ENCODE data around the gene SELENOK. TPM values are rescaled to one million over a fixed set of nuclear protein-coding genes. Genes with fewer than 3 reads are reported as not detected.

The SELENOK gene
- total and polyA plus RNA-seq, 2 of the 13 experiments (the other 11 are each of a cell fraction or from before 2014, with no cell fraction given), result 67.0 to 81.0 TPM

GRCh38 chr3:53842436-53843194 lies 49.0 kb downstream of the SELENOK start (continued):
- TF ChIP-seq SCMH1 (CRISPR knock-in tag; IDR thresholded peaks at IDR 0.05; ENCODE audit: borderline replicate concordance), result no peak
- TF ChIP-seq HMG20B (CRISPR knock-in tag; conservative IDR thresholded peaks at IDR 0.05), result no peak; the same call in 1 of the 2 replicates
- TF ChIP-seq KMT2B (CRISPR knock-in tag; IDR thresholded peaks at IDR 0.05), result no peak
- TF ChIP-seq NCOA1 (CRISPR knock-in tag; IDR thresholded peaks at IDR 0.05), result no peak
- TF ChIP-seq RXRB (CRISPR knock-in tag; IDR thresholded peaks at IDR 0.05; ENCODE audit: borderline replicate concordance), result peak; percentile 44; the same call in 1 of the 2 replicates
- TF ChIP-seq MED13 (CRISPR knock-in tag; IDR thresholded peaks at IDR 0.05), result 0 out of 2 replicates have a peak, but pooled peaks have one; percentile 59
- peak; percentile 56; the same call in 1 of the 2 replicates for TF ChIP-seq KDM2A (CRISPR knock-in tag; IDR thresholded peaks at IDR 0.05; ENCODE audit: borderline replicate concordance, low read depth)
- TF ChIP-seq MAF1 (CRISPR knock-in tag; IDR thresholded peaks at IDR 0.05; ENCODE audit: borderline replicate concordance), result 0 out of 2 replicates have a peak, but pooled peaks have one; percentile 54
- no peak for TF ChIP-seq ZNF251 (CRISPR knock-in tag; IDR thresholded peaks at IDR 0.05)
- no peak for TF ChIP-seq ZNF678 (CRISPR knock-in tag; IDR thresholded peaks at IDR 0.05)
- TF ChIP-seq UBTF (CRISPR knock-in tag; IDR thresholded peaks at IDR 0.05), result peak; percentile 82
- TF ChIP-seq SRSF1 (optimal IDR thresholded peaks at IDR 0.05; ENCODE audit: low read depth, low read length), result peak; percentile 12
- TF ChIP-seq CCDC6 (CRISPR knock-in tag; IDR thresholded peaks at IDR 0.05), result peak; percentile 30; the same call in 1 of the 2 replicates
- no peak for TF ChIP-seq ZNF280D (CRISPR knock-in tag; IDR thresholded peaks at IDR 0.05)
- TF ChIP-seq LCORL (IDR thresholded peaks at IDR 0.05), result peak; percentile 92
- TF ChIP-seq LCORL (CRISPR knock-in tag; IDR thresholded peaks at IDR 0.05), result peak; percentile 85; the same call in 1 of the 2 replicates
- TF ChIP-seq ZNF124 (CRISPR knock-in tag; IDR thresholded peaks at IDR 0.05), result peak; percentile 54; the same call in 1 of the 2 replicates
- no peak for TF ChIP-seq ZNF546 (CRISPR knock-in tag; conservative IDR thresholded peaks at IDR 0.05)
- TF ChIP-seq STAG1 (CRISPR knock-in tag; IDR thresholded peaks at IDR 0.05), result peak; percentile 42
- TF ChIP-seq ZNF670 (CRISPR knock-in tag; IDR thresholded peaks at IDR 0.05; ENCODE audit: borderline replicate concordance), result peak; percentile 15; the same call in 1 of the 2 replicates
- TF ChIP-seq ZNF367 (CRISPR knock-in tag; IDR thresholded peaks at IDR 0.05; ENCODE audit: borderline replicate concordance), result 0 out of 2 replicates have a peak, but pooled peaks have one; percentile 23
- TF ChIP-seq SRY (CRISPR knock-in tag; IDR thresholded peaks at IDR 0.05), result peak; percentile 72; the same call in 1 of the 2 replicates
